ENCODE results near the gene PDGFD.

DNA sequence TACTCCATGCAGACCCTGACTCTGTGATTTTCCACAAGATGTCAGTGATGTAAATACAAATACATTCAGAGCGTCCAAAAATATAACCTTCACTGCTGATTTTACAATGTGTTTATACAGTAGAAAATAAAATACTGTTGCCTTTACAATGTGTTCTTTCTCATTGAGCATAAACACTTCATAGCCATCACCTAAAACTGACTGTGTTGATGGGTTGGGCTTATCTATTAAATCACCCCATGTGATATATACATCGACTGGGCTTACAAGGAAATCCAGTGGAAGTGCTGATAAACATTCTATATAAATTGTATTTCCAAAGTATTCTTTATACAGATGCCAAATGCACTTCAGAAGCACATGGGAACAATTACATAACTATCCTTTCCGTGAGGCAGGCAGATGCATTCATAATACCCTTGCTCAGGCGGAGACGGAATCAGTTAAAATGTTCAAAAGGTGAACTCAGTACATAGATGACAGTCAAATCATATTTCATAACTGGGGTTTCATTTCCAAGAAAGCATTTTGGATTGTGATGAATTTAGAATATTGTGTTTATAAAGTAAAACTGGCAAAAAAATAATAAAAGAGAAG, 99.8 kb downstream of the PDGFD start:
- no peak for TF ChIP-seq EP300 (IDR thresholded peaks at IDR 0.05; ENCODE audit: borderline replicate concordance)
- TF ChIP-seq FOXM1 (IDR thresholded peaks at IDR 0.05; ENCODE audit: borderline replicate concordance, low read depth): no peak
- TF ChIP-seq, protein P1, sequence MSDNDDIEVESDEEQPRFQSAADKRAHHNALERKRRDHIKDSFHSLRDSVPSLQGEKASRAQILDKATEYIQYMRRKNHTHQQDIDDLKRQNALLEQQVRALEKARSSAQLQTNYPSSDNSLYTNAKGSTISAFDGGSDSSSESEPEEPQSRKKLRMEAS (IDR thresholded peaks at IDR 0.05): no peak
- TF ChIP-seq, protein P2, sequence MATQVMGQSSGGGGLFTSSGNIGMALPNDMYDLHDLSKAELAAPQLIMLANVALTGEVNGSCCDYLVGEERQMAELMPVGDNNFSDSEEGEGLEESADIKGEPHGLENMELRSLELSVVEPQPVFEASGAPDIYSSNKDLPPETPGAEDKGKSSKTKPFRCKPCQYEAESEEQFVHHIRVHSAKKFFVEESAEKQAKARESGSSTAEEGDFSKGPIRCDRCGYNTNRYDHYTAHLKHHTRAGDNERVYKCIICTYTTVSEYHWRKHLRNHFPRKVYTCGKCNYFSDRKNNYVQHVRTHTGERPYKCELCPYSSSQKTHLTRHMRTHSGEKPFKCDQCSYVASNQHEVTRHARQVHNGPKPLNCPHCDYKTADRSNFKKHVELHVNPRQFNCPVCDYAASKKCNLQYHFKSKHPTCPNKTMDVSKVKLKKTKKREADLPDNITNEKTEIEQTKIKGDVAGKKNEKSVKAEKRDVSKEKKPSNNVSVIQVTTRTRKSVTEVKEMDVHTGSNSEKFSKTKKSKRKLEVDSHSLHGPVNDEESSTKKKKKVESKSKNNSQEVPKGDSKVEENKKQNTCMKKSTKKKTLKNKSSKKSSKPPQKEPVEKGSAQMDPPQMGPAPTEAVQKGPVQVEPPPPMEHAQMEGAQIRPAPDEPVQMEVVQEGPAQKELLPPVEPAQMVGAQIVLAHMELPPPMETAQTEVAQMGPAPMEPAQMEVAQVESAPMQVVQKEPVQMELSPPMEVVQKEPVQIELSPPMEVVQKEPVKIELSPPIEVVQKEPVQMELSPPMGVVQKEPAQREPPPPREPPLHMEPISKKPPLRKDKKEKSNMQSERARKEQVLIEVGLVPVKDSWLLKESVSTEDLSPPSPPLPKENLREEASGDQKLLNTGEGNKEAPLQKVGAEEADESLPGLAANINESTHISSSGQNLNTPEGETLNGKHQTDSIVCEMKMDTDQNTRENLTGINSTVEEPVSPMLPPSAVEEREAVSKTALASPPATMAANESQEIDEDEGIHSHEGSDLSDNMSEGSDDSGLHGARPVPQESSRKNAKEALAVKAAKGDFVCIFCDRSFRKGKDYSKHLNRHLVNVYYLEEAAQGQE (IDR thresholded peaks at IDR 0.05; ENCODE audit: low read depth): no peak
- no peak for TF ChIP-seq CEBPB (IDR thresholded peaks at IDR 0.05)
- TF ChIP-seq EGR1 (IDR thresholded peaks at IDR 0.05): no peak
- TF ChIP-seq YY1 (IDR thresholded peaks at IDR 0.05; ENCODE audit: low read depth): no peak
- no peak for TF ChIP-seq TCF12 (IDR thresholded peaks at IDR 0.05; ENCODE audit: low read depth)
- no peak for TF ChIP-seq RAD21 (IDR thresholded peaks at IDR 0.05; ENCODE audit: low read depth)
- no peak for TF ChIP-seq TEAD4 (IDR thresholded peaks at IDR 0.05)
- TF ChIP-seq CREB1 (IDR thresholded peaks at IDR 0.05; ENCODE audit: low read depth): no peak
- no peak for TF ChIP-seq ZBTB7A (IDR thresholded peaks at IDR 0.05; ENCODE audit: low read depth)
- TF ChIP-seq TAF1 (IDR thresholded peaks at IDR 0.05; ENCODE audit: low read depth): no peak
- TF ChIP-seq, protein P3, sequence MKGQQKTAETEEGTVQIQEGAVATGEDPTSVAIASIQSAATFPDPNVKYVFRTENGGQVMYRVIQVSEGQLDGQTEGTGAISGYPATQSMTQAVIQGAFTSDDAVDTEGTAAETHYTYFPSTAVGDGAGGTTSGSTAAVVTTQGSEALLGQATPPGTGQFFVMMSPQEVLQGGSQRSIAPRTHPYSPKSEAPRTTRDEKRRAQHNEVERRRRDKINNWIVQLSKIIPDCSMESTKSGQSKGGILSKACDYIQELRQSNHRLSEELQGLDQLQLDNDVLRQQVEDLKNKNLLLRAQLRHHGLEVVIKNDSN (IDR thresholded peaks at IDR 0.05): no peak

Data from Ishikawa (cell line).